Sciatic nerve (tissue), 2 donors: ENCODE results near the gene C1QB. TPM values are rescaled to one million over a fixed set of nuclear protein-coding genes. Genes with fewer than 3 reads are reported as not detected.
A peak's percentile ranks its signal among the peaks of the same experiment; 100 is the strongest.
"Not testable (repeated sequence)": the region's sequence is repeated elsewhere in the genome, so short reads cannot be mapped to it uniquely, and the experiment has no call there.

ENCODE experiments used
- ATAC-seq: fragments of 200-7000 bp; cut with Tn5 transposase; one replicate; pipeline ENCODE4 v1.9.1; 2020; ENCODE audit warnings: mild to moderate bottlenecking, moderate library complexity
- DNase-seq: peaks from one replicate; pipeline ENCODE4 v3.0.0-alpha.2; 2020; ENCODE audit warnings: low spot score
- intact Hi-C: fragments of 100-400 bp; cut with DNase I; formaldehyde crosslinking; loops from one replicate; pipeline ENCODE4 v1.14.2; 2022
- total RNA-seq: library from RNA; stranded (reverse); fragmentation: NEBNext Ultra II Directional; extraction: Animal tissue kit (Norgen Biotek cat#: 25700); gene quantifications from one replicate; pipeline ENCODE4 v1.2.1, GENCODE V29; 2021
- donor health status: DM: no; HTN: no; CAD: no.
- donor health status: DM: no; HTN: no; CAD: no.

Gene C1QB
- total RNA-seq, 1 donor from 2014 or later, result 122 TPM

- no peak for DNase-seq
- ATAC-seq, result peak; percentile 60
- intact Hi-C loops, result no loop called here
Measured at GRCh38 chr1:22651941-22652856, 837 bp upstream of the C1QB start.

- DNase-seq (no peak), ATAC-seq (no peak)
- intact Hi-C loops, result no loop called here
Measured at GRCh38 chr1:22654692-22655091, 1.7 kb downstream of the C1QB start.

- ATAC-seq, result no peak
- no peak for DNase-seq
- intact Hi-C loops, result no loop called here
Measured at GRCh38 chr1:22658385-22659163, 5.5 kb downstream of the C1QB start.

GRCh38 chr1:22660716-22661241 is 7.7 kb downstream of the C1QB start:
- DNase-seq, result no peak
- ATAC-seq, result no peak
- intact Hi-C loops, result no loop called here

- no peak for DNase-seq
- intact Hi-C loops, result no loop called here
- peak; percentile 11 for ATAC-seq
Measured at GRCh38 chr1:22661880-22662279, 8.8 kb downstream of the C1QB start.

GRCh38 chr1:22662318-22662717 is 9.3 kb downstream of the C1QB start:
- intact Hi-C loops, result no loop called here
- no peak for DNase-seq
- ATAC-seq, result peak; percentile 83

- no peak for DNase-seq
- ATAC-seq, result no peak
- intact Hi-C loops, result no loop called here
Measured at GRCh38 chr1:22662986-22663408, 10.0 kb downstream of the C1QB start.

GRCh38 chr1:22665752-22666151 is 12.7 kb downstream of the C1QB start:
- ATAC-seq (no peak), DNase-seq (no peak)
- intact Hi-C loops, result no loop called here

- ATAC-seq (no peak), DNase-seq (no peak)
- intact Hi-C loops, result no loop called here
Measured at GRCh38 chr1:22666412-22666811, 13.4 kb downstream of the C1QB start.

- DNase-seq, ATAC-seq, intact Hi-C loops: not testable (repeated sequence)
Measured at GRCh38 chr1:22668840-22669239, 15.8 kb downstream of the C1QB start.

GRCh38 chr1:22670352-22670975 is 17.4 kb downstream of the C1QB start:
- no peak for DNase-seq
- no peak for ATAC-seq
- intact Hi-C loops, result no loop called here

- intact Hi-C loops, result no loop called here
Measured at GRCh38 chr1:22671999-22672398, 19.0 kb downstream of the C1QB start.

GRCh38 chr1:22673486-22674409 is 20.7 kb downstream of the C1QB start:
- ATAC-seq, result no peak
- DNase-seq, result peak; percentile 73
- intact Hi-C loops, result no loop called here

More at GRCh38 chr1:22671999-22672398, 19.0 kb downstream of the C1QB start:
- no peak for DNase-seq
- no peak for ATAC-seq

GRCh38 chr1:22674410-22674749 is 21.3 kb downstream of the C1QB start:
- no peak for DNase-seq
- intact Hi-C loops, result no loop called here
- ATAC-seq, result no peak

GRCh38 chr1:22676151-22676550 is 23.1 kb downstream of the C1QB start:
- intact Hi-C loops, ATAC-seq: not testable (repeated sequence)

GRCh38 chr1:22676916-22677583 is 24.0 kb downstream of the C1QB start:
- intact Hi-C loops, result no loop called here
- peak; percentile 74 for ATAC-seq
- DNase-seq, result peak; percentile 72

More at GRCh38 chr1:22676151-22676550, 23.1 kb downstream of the C1QB start:
- not testable (repeated sequence) for DNase-seq

GRCh38 chr1:22677931-22678896 is 25.2 kb downstream of the C1QB start:
- no peak for ATAC-seq
- intact Hi-C loops, result no loop called here
- no peak for DNase-seq
